K562 (cell line): ENCODE results near the gene LRRK1. TPM values are rescaled to one million over a fixed set of nuclear protein-coding genes. Genes with fewer than 3 reads are reported as not detected.

Experiments
- ELF2 ChIP-seq: fragments of 250-450 bp; sonication (Bioruptor Pico); IDR thresholded peaks from 2 replicates; pipeline ENCODE4 v1.5.0; 2021; ENCODE audit warnings: mild to moderate bottlenecking
- FOXP1 ChIP-seq: sonication (generic); formaldehyde crosslinking; IDR thresholded peaks from 2 replicates; pipeline ENCODE4 v1.8.0; 2022; ENCODE audit warnings: mild to moderate bottlenecking, missing genetic modification reagents
- GTF2E2 ChIP-seq: fragments of 200-800 bp; sonication (Bioruptor generic); IDR thresholded peaks from 2 replicates; pipeline ENCODE4 v1.6.1; 2016; ENCODE audit warnings: missing genetic modification characterization, missing compliant biosample characterization
- HBP1 ChIP-seq: fragments of 450-650 bp; formaldehyde crosslinking; IDR thresholded peaks from 2 replicates; pipeline ENCODE4 v1.4.0; 2022; ENCODE audit warnings: missing genetic modification characterization
- HDAC8 ChIP-seq: fragments of 450-650 bp; IDR thresholded peaks from 2 replicates; pipeline ENCODE4 v1.6.1; 2016; ENCODE audit warnings: mild to moderate bottlenecking, missing genetic modification characterization, moderate library complexity, missing compliant biosample characterization
- HDGF ChIP-seq: fragments of 450-650 bp; IDR thresholded peaks from 2 replicates; pipeline ENCODE4 v1.6.1; 2016
- NCOA6 ChIP-seq: fragments of 450-650 bp; IDR thresholded peaks from 2 replicates; pipeline ENCODE4 v1.6.1; 2017; ENCODE audit warnings: mild to moderate bottlenecking
- NR1H2 ChIP-seq: sonication (generic); formaldehyde crosslinking; IDR thresholded peaks from 2 replicates; pipeline ENCODE4 v1.4.0; 2020; ENCODE audit warnings: mild to moderate bottlenecking, missing genetic modification reagents
- PURB ChIP-seq: sonication (generic); formaldehyde crosslinking; IDR thresholded peaks from 2 replicates; pipeline ENCODE4 v1.9.0; 2021; ENCODE audit warnings: low read depth, mild to moderate bottlenecking, missing genetic modification reagents
- RB1 ChIP-seq: fragments of 450-650 bp; IDR thresholded peaks from 2 replicates; pipeline ENCODE4 v1.6.1; 2017; ENCODE audit warnings: low read depth, mild to moderate bottlenecking
- REST ChIP-seq, 2 experiments: fragments of 450-650 bp; formaldehyde crosslinking in 1 of 2; IDR thresholded peaks; 2 replicates each; pipeline versions ENCODE4 v1.4.0 to v1.6.1; 2014 to 2020; ENCODE audit warnings: mild to moderate bottlenecking in 2 of 2, borderline replicate concordance in 1 of 2, low read depth in 1 of 2
- SLC30A9 ChIP-seq: fragments of 250-450 bp; sonication (Bioruptor Pico); IDR thresholded peaks from 2 replicates; pipeline ENCODE4 v1.8.0; 2022; ENCODE audit warnings: mild to moderate bottlenecking, moderate library complexity
- TFAP4 ChIP-seq: sonication (generic); formaldehyde crosslinking; IDR thresholded peaks from 2 replicates; pipeline ENCODE4 v1.8.0; 2022; ENCODE audit warnings: missing genetic modification reagents, mild to moderate bottlenecking, moderate library complexity, borderline replicate concordance
- YY1 ChIP-seq, 3 experiments: IDR thresholded peaks; 2 replicates each; pipeline ENCODE4 v1.6.1; 2011; ENCODE audit warnings: low read length in 2 of 3, mild to moderate bottlenecking in 2 of 3, moderate library complexity in 2 of 3, borderline replicate concordance in 1 of 3, control low read depth in 1 of 3, low read depth in 1 of 3; ENCODE audit not compliant: insufficient read depth in 3 of 3, insufficient replicate concordance in 2 of 3, control insufficient read depth in 1 of 3, insufficient read length in 1 of 3; ENCODE audit errors: extremely low read depth in 1 of 3
- ZNF76 ChIP-seq: fragments of 250-450 bp; sonication (Bioruptor Pico); IDR thresholded peaks from 2 replicates; pipeline ENCODE4 v1.4.0; 2020; ENCODE audit warnings: mild to moderate bottlenecking, moderate library complexity, borderline replicate concordance
- ZNF766 ChIP-seq: fragments of 200-800 bp; sonication (Bioruptor generic); conservative IDR thresholded peaks from 2 replicates; pipeline ENCODE4 v1.6.1; 2016; ENCODE audit warnings: missing genetic modification characterization, missing compliant biosample characterization
- ZSCAN32 ChIP-seq: fragments of 450-650 bp; formaldehyde crosslinking; IDR thresholded peaks from 2 replicates; pipeline ENCODE4 v1.4.0; 2020; ENCODE audit warnings: mild to moderate bottlenecking, moderate library complexity
- polyA plus RNA-seq, 8 experiments: library from polyadenylated mRNA; depleted of rRNA in 4 of 8; stranded (reverse) in 5 of 8; unstranded in 3 of 8; fragments of >200 nt; fragmentation: Nextera tagmentation in 2 of 8; fragmentation: Illumina TruSeq in 1 of 8; extraction: Ambion mirVana in 2 of 8; extraction: Trizol in 1 of 8; gene quantifications; 2 replicates each; pipeline versions ENCODE4 v1.2.1 to v1.2.3, GENCODE V29; 2011 to 2014; ENCODE audit warnings: inconsistent platforms in 1 of 8, missing spikeins in 1 of 8
- total RNA-seq, 7 experiments: library from RNA; depleted of rRNA in 6 of 7; stranded (reverse); fragments of >200 nt in 6 of 7; fragmentation: Illumina TruSeq in 2 of 7; extraction: Trizol in 2 of 7; gene quantifications; 2 replicates each; pipeline versions ENCODE4 v1.2.1 to v1.2.3, GENCODE V29; 2011 to 2021; ENCODE audit warnings: low replicate concordance in 1 of 7

Gene LRRK1
- total and polyA plus RNA-seq, 9 of the 15 experiments (the other 6 are each of a cell fraction or from before 2014, with no cell fraction given): 0.01 to 1.5 (median 0.11) TPM

GRCh38 chr15:100918034-100918689, 995 bp upstream of the LRRK1 start (continued):
- TF ChIP-seq YY1 (IDR thresholded peaks at IDR 0.05; ENCODE audit: borderline replicate concordance in 1 of 3, control insufficient read depth in 1 of 3, extremely low read depth in 1 of 3, insufficient read depth in 3 of 3, insufficient read length in 1 of 3, insufficient replicate concordance in 2 of 3, low read depth in 1 of 3, low read length in 2 of 3) (no peak), ZNF76 (CRISPR knock-in tag) (no peak), NR1H2 (CRISPR knock-in tag) (no peak), PURB (no peak), TFAP4 (peak; percentile 45; the same call in 1 of the 2 replicates), NCOA6 (0 out of 2 replicates have a peak, but pooled peaks have one; percentile 37), ZNF766 (CRISPR knock-in tag) (no peak), HBP1 (CRISPR knock-in tag) (no peak), ELF2 (CRISPR knock-in tag) (no peak), RB1 (peak; percentile 57; the same call in 1 of the 2 replicates), REST (IDR thresholded peaks at IDR 0.05; ENCODE audit: borderline replicate concordance) (peak; percentile 53), REST (CRISPR knock-in tag; IDR thresholded peaks at IDR 0.05; ENCODE audit: low read depth) (no peak), SLC30A9 (no peak), HDGF (no peak), HDAC8 (no peak), GTF2E2 (tag) (no peak), FOXP1 (0 out of 2 replicates have a peak, but pooled peaks have one; percentile 54), ZSCAN32 (CRISPR knock-in tag) (no peak)
